SU-DHL-6 (cell line): ENCODE data around the gene OMA1.

Experiments used
- H2AFZ ChIP-seq: fragments of 200-600 bp; sonication (generic); 2 replicates; pipeline ENCODE4 v1.6.1; 2014; ENCODE audit warnings: low read depth, mild to moderate bottlenecking, moderate library complexity, mixed read lengths, antibody characterized with exemption, low read length; ENCODE audit not compliant: severe bottlenecking
- H3F3A ChIP-seq: fragments of 200-600 bp; shearing (Covaris generic); 2 replicates; pipeline ENCODE4 v1.6.0; 2016; ENCODE audit warnings: antibody characterized with exemption, mild to moderate bottlenecking; ENCODE audit not compliant: insufficient read depth
- H3K27ac ChIP-seq: fragments of 200-600 bp; sonication (generic); 2 replicates; pipeline ENCODE4 v1.5.1; 2016; ENCODE audit warnings: low read depth, mild to moderate bottlenecking, low read length, moderate library complexity, mixed read lengths
- H3K27me3 ChIP-seq: fragments of 200-600 bp; sonication (generic), shearing (Covaris generic); 2 replicates; pipeline ENCODE4 v1.6.0; 2014; ENCODE audit warnings: mild to moderate bottlenecking, low read length
- H3K36me3 ChIP-seq: fragments of 200-600 bp; sonication (generic); 2 replicates; pipeline ENCODE4 v1.6.1; 2014; ENCODE audit warnings: mild to moderate bottlenecking, low read length, mixed read lengths
- H3K4me2 ChIP-seq: fragments of 300-600, 200-600 bp; shearing (Covaris generic), sonication (generic); 2 replicates; pipeline ENCODE4 v1.6.0; 2014; ENCODE audit warnings: low read length, low read depth, mild to moderate bottlenecking; ENCODE audit not compliant: poor library complexity, severe bottlenecking
- H3K4me3 ChIP-seq: fragments of 200-600 bp; sonication (generic); 2 replicates; pipeline ENCODE4 v1.5.1; 2014; ENCODE audit warnings: antibody characterized with exemption, low read length, mild to moderate bottlenecking, mixed read lengths; ENCODE audit not compliant: insufficient read depth, poor library complexity, severe bottlenecking
- H3K79me2 ChIP-seq: fragments of 200-600 bp; sonication (generic); 2 replicates; pipeline ENCODE4 v1.6.1; 2014; ENCODE audit warnings: mild to moderate bottlenecking, low read length, moderate library complexity; ENCODE audit not compliant: insufficient read depth
- H3K9ac ChIP-seq: fragments of 200-600 bp; sonication (generic); 2 replicates; pipeline ENCODE4 v1.7.0; 2014; ENCODE audit warnings: mild to moderate bottlenecking, low read length
- H3K9me2 ChIP-seq: fragments of 200-600 bp; sonication (generic); replicated peaks from 2 replicates; pipeline ENCODE4 v1.6.1; 2014; ENCODE audit warnings: low read length; ENCODE audit not compliant: insufficient read depth
- H3K9me3 ChIP-seq: fragments of 200-600 bp; sonication (generic); 2 replicates; pipeline ENCODE4 v1.6.1; 2014; ENCODE audit warnings: low read length, mixed read lengths; ENCODE audit not compliant: insufficient read depth
- H4K20me1 ChIP-seq: fragments of 200-600 bp; sonication (generic); 2 replicates; pipeline ENCODE4 v1.6.1; 2014; ENCODE audit warnings: low read depth, mild to moderate bottlenecking, antibody characterized with exemption, low read length, moderate library complexity, mixed read lengths
- EZH2phosphoT487 ChIP-seq: fragments of 200-600 bp; sonication (generic), shearing (Covaris generic); conservative IDR thresholded peaks from 2 replicates; pipeline ENCODE4 v1.6.1; 2018; ENCODE audit warnings: mild to moderate bottlenecking, antibody characterized with exemption, low read length, moderate library complexity, mixed read lengths
- TF ChIP-seq, protein P1 (sequence below): fragments of 200-600 bp; sonication (generic); IDR thresholded peaks from one replicate; pipeline ENCODE4 v1.5.1; 2017; ENCODE audit warnings: antibody characterized with exemption, mild to moderate bottlenecking, low read length, moderate library complexity; ENCODE audit not compliant: insufficient read depth, poor library complexity, severe bottlenecking

Gene OMA1

DNA sequence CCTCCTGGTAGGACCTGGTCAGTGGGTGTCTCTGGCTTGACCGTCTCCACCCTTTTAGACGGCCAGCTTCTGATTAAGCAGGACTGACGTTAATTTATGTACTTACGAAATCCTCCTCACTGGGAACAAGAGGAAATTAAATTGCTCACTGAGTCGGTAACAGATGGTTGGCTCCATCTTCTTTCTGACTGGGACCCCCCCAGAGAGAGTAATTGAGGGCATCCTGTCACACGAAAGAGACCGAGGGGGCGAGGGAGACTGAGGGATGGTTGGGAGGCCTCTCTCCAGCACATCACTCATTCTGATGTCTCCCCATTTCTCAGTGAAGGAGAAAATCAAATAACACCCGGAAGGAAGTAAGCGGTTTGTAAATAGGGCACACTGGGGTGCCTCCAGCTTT, 104.8 kb downstream of the OMA1 start:
- Histone ChIP-seq H4K20me1 (no peaks in the 10 kb centered on the region), H3K4me2 (no peak overlapping the region), H2AFZ (no peak overlapping the region), H3K27ac (no peak overlapping the region), H3K4me3 (no peak overlapping the region), H3K9me3 (no peaks in the 10 kb centered on the region), H3K9ac (no peak overlapping the region), H3K27me3 (no peaks in the 10 kb centered on the region), H3K79me2 (no peaks in the 10 kb centered on the region), H3K36me3 (no peaks in the 10 kb centered on the region), H3F3A (no peaks in the 10 kb centered on the region), H3K9me2 (no peaks in the 10 kb centered on the region)
- TF ChIP-seq, protein P1, sequence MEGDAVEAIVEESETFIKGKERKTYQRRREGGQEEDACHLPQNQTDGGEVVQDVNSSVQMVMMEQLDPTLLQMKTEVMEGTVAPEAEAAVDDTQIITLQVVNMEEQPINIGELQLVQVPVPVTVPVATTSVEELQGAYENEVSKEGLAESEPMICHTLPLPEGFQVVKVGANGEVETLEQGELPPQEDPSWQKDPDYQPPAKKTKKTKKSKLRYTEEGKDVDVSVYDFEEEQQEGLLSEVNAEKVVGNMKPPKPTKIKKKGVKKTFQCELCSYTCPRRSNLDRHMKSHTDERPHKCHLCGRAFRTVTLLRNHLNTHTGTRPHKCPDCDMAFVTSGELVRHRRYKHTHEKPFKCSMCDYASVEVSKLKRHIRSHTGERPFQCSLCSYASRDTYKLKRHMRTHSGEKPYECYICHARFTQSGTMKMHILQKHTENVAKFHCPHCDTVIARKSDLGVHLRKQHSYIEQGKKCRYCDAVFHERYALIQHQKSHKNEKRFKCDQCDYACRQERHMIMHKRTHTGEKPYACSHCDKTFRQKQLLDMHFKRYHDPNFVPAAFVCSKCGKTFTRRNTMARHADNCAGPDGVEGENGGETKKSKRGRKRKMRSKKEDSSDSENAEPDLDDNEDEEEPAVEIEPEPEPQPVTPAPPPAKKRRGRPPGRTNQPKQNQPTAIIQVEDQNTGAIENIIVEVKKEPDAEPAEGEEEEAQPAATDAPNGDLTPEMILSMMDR = no peak
- no peak for TF ChIP-seq EZH2phosphoT487

DNA sequence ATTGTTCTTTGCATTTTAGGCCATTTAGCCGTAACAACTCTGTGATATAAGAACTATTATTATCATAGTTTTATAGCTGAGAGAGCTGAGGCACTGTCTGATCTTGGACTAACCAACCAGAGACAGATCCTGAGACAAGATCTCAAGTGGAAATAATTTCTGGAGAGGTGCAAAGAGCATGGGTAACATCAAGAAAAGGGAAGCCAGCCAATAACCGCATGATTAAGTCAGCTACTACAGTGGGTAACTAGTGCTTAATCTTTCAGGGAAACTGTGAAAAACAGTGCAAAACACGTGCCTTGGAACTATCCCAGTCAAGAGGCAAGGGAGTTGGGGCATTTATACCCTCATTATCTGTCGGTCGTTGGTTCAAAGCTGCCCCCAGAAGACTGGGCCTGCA, 105.8 kb downstream of the OMA1 start:
- H3K4me3 ChIP-seq = no peak overlapping the region
- H3F3A ChIP-seq = no peaks in the 10 kb centered on the region
- H3K27ac ChIP-seq = no peak overlapping the region
- no peaks in the 10 kb centered on the region for H3K36me3 ChIP-seq
- no peak overlapping the region for H3K4me2 ChIP-seq
- H3K79me2 ChIP-seq = no peaks in the 10 kb centered on the region
- no peaks in the 10 kb centered on the region for H3K27me3 ChIP-seq
- H3K9ac ChIP-seq = no peak overlapping the region
- no peaks in the 10 kb centered on the region for H3K9me2 ChIP-seq
- H2AFZ ChIP-seq = no peak overlapping the region
- H3K9me3 ChIP-seq = no peaks in the 10 kb centered on the region
- no peaks in the 10 kb centered on the region for H4K20me1 ChIP-seq
- TF ChIP-seq, protein P1 = no peak
- no peak for TF ChIP-seq EZH2phosphoT487

DNA sequence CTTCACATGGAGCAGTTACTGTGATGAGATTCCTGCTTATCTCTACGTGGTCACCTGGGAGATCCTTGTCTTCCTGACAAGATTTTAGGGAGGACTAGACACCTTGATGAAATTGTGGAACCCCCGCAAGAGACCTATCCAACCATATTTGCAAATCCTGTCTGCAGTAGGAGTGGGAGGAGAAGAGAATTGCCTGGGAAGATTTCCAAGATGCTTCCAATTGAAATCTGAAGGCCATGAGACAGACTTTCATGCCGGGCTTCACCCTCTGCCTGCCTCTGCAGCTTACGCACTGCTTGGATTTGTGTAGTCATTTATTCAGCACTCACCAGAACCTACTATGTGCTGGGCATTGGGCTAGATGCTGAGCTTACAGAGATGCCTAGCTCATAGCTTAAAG, 106.6 kb downstream of the OMA1 start:
- Histone ChIP-seq H4K20me1 (no peaks in the 10 kb centered on the region), H3K27me3 (no peaks in the 10 kb centered on the region), H3K9me2 (no peaks in the 10 kb centered on the region), H3K4me3 (no peak overlapping the region), H3K79me2 (no peaks in the 10 kb centered on the region), H3K36me3 (no peaks in the 10 kb centered on the region), H3K9me3 (no peaks in the 10 kb centered on the region), H3K9ac (no peak overlapping the region), H3F3A (no peaks in the 10 kb centered on the region), H3K27ac (no peak overlapping the region), H3K4me2 (no peak overlapping the region), H2AFZ (no peak overlapping the region)
- TF ChIP-seq EZH2phosphoT487 = no peak

DNA sequence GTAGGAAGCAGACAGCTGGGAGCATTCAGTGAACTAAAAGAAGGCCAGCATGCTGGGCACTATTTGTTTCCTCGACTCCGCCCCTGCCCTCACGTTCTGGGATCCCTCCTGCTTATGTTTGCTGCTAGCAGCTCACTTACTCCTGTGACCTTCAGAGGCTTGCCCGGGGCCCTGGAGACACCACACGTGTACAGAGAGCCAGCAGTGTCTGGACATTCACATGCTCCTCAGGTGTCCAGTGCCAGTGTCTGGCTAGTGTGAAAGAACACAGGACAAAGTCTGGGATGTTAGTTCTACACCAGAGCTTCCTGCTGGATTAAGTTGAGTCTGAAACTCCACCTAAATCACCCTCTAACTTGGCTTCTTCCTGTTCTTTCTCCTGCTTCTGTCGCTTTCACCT, 108.1 kb downstream of the OMA1 start:
- no peaks in the 10 kb centered on the region for H3F3A ChIP-seq
- no peaks in the 10 kb centered on the region for H3K36me3 ChIP-seq
- H3K27me3 ChIP-seq = no peaks in the 10 kb centered on the region
- H3K9me3 ChIP-seq = no peaks in the 10 kb centered on the region
- no peaks in the 10 kb centered on the region for H3K9me2 ChIP-seq
- no peak overlapping the region for H3K4me2 ChIP-seq
- no peaks in the 10 kb centered on the region for H3K79me2 ChIP-seq
- H3K27ac ChIP-seq = no peak overlapping the region
- no peak overlapping the region for H3K4me3 ChIP-seq
- H4K20me1 ChIP-seq = no peaks in the 10 kb centered on the region
- no peak overlapping the region for H3K9ac ChIP-seq
- no peak overlapping the region for H2AFZ ChIP-seq
- TF ChIP-seq, protein P1 = no peak
- no peak for TF ChIP-seq EZH2phosphoT487
